Bronchial epithelial cell (primary cell): ENCODE measurements around the gene CPB2. TPM values are rescaled to one million over a fixed set of nuclear protein-coding genes. Genes with fewer than 3 reads are reported as not detected.

Source experiments
- DNase-seq: peaks from one replicate; pipeline ENCODE4 v3.0.0-alpha.2; 2010; ENCODE audit warnings: low read depth
- FAIRE-seq: peaks from 2 replicates; lab custom pipeline; 2011; peaks lifted over from hg19 to GRCh38; lab: Jason Lieb, UNC
- H3K27me3 ChIP-seq: 2 replicates; pipeline ENCODE4 v1.5.1; 2011; ENCODE audit warnings: low read length; ENCODE audit not compliant: control insufficient read depth, insufficient read depth
- H3K36me3 ChIP-seq: 2 replicates; pipeline ENCODE4 v1.5.1; 2011; ENCODE audit warnings: low read length; ENCODE audit not compliant: control insufficient read depth, insufficient read depth
- H3K4me3 ChIP-seq: 2 replicates; pipeline ENCODE4 v1.5.1; 2011; ENCODE audit warnings: mild to moderate bottlenecking, low read depth, low read length, control low read depth
- total RNA-seq: library from RNA; depleted of rRNA; stranded (reverse); fragments of >200 nt; gene quantifications from 2 replicates; pipeline ENCODE4 v1.2.1, GENCODE V29; 2014
- TF ChIP-seq, protein P1 (sequence below): IDR thresholded peaks from 2 replicates; pipeline ENCODE4 v1.5.1; 2011; ENCODE audit warnings: mild to moderate bottlenecking, moderate library complexity, low read length, control low read depth, inconsistent platforms; ENCODE audit not compliant: insufficient read depth, severe bottlenecking

Gene CPB2
- total RNA-seq, 1 donor from 2014 or later, result not detected

DNA sequence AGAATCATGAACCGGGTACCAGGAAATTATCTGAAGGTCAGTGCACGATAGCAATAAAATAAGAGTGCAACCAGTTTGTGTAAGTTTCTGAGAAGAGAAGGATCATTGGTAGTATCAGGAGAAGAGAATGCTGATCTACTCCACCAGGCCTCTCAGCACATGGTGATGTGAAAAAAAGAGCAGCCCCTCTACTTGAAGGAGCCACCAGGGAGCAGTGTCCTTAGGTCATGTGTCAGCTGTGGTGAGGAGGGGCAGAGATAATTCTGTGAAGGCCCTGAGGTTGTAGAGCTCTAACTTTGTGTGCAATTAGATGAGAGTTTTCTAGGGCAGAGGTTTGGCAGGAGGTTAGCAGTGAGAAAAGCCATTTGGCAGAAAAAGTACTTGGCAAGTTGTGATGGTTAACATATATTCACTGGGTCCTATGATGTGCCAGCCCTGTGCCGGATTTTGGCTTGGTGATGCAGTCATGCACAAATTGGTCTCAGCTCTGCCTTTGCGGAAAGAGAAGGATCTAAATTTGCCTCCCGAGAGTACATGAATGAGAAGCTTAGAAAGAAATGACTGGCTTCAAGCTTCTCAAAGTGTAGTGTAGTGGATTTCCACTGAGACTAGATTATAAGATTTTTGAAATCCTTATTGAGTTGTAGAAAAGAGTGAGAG lies 33.1 kb downstream of the CPB2 start:
- Histone ChIP-seq H3K27me3 (no peaks in the 10 kb centered on the region), H3K4me3 (no peak overlapping the region), H3K36me3 (no peaks in the 10 kb centered on the region)
- DNase-seq (no peak), FAIRE-seq (peak; percentile 66)
- TF ChIP-seq, protein P1, sequence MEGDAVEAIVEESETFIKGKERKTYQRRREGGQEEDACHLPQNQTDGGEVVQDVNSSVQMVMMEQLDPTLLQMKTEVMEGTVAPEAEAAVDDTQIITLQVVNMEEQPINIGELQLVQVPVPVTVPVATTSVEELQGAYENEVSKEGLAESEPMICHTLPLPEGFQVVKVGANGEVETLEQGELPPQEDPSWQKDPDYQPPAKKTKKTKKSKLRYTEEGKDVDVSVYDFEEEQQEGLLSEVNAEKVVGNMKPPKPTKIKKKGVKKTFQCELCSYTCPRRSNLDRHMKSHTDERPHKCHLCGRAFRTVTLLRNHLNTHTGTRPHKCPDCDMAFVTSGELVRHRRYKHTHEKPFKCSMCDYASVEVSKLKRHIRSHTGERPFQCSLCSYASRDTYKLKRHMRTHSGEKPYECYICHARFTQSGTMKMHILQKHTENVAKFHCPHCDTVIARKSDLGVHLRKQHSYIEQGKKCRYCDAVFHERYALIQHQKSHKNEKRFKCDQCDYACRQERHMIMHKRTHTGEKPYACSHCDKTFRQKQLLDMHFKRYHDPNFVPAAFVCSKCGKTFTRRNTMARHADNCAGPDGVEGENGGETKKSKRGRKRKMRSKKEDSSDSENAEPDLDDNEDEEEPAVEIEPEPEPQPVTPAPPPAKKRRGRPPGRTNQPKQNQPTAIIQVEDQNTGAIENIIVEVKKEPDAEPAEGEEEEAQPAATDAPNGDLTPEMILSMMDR, result no peak

DNA sequence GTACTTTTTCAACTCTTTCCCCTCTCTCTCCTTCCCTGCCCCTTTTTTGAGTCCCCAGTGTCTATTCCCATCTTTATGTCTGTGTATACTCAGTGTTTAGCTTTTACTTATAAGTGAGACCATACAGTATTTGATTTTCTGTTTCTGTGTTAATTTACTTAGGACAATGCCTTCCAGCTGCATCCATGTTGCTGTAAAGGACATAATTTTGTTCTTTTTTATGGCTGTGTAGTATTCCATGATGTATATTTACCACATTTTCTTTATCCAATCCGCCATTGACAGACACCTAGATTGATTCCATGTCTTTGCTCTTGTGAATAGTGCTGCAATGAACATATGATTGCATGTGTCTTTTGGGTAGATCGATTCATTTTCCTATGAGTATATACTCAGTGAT lies 41.5 kb downstream of the CPB2 start:
- no peaks in the 10 kb centered on the region for H3K36me3 ChIP-seq
- H3K27me3 ChIP-seq, result no peaks in the 10 kb centered on the region
- no peak for DNase-seq
- TF ChIP-seq, protein P1, result no peak
- H3K4me3 ChIP-seq, result no peak overlapping the region
- no peak for FAIRE-seq

DNA sequence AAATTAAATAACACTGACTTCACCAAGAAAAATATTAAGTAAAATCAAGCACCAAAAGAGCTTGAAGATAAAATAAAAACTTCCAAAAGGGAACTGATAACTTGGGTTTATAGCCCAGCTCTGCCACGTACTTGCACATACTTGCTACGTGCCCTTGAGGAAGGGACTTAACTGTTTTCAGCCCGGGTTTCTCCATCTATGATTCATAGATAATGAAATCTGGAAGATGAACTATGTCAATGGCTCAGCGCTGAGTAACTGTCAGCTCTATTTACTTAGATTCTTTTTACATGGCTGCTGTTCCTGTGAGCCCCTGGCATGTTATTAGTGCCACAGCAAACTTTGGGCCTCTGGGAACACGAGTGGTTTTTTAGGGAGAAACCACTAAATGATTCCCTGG lies 42.6 kb downstream of the CPB2 start:
- peak; percentile 76 for DNase-seq
- Histone ChIP-seq H3K27me3 (no peaks in the 10 kb centered on the region), H3K4me3 (no peak overlapping the region), H3K36me3 (no peaks in the 10 kb centered on the region)
- TF ChIP-seq, protein P1, result no peak
- FAIRE-seq, result no peak

DNA sequence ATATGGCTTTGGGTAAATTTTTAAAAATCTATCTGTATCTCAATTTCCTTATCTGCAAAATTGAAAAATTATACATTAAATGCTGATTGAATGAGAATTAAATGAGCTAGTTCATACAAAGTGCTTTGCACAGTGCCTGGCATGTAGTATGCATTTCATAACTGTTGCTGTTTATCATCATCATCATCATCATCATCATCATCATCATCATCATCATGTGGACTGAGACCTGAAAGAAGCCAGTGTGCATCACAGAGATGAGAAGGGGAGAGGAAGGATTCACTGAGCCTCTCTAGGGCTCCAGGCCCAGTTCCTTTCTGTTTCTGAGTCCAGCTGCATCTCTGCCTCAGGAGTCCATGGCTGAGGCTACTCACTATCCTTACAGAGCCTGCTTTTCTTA lies 45.4 kb downstream of the CPB2 start:
- DNase-seq, result no peak
- no peaks in the 10 kb centered on the region for H3K27me3 ChIP-seq
- H3K4me3 ChIP-seq, result no peak overlapping the region
- no peak for FAIRE-seq
- no peaks in the 10 kb centered on the region for H3K36me3 ChIP-seq
- TF ChIP-seq, protein P1, result no peak

DNA sequence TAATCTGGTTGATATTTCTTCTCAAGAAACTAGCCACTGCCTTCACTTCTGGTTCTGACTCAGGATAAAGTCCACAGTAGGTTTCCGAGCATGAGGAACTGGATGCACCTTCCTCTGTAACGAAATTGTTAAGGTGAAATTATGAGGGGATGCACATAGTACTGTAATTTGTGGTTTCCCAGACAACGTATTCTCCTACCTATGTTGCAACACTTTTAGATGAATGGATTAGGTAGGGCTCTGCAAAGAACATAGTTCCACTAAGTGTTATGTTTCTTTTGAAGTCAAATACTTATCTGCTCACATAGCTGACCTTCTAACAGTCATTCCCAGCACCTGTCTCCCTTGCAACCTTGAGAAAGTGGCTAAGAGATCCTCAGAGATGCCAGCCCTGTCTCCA lies 46.6 kb downstream of the CPB2 start:
- no peak for FAIRE-seq

More for the DNA sequence above, 46.6 kb downstream of the CPB2 start:
- DNase-seq, result no peak
- Histone ChIP-seq H3K36me3 (no peaks in the 10 kb centered on the region), H3K27me3 (no peaks in the 10 kb centered on the region), H3K4me3 (no peak overlapping the region)
- TF ChIP-seq, protein P1, result no peak
